Tibial nerve (tissue), 4 donors: ENCODE data around the gene CDC23. TPM values are rescaled to one million over a fixed set of nuclear protein-coding genes. Genes with fewer than 3 reads are reported as not detected.

Experiments
- DNase-seq, 2 donors: peaks; one replicate each; pipeline ENCODE4 v3.0.0-alpha.2; 2019; ENCODE audit warnings: low spot score in 2 of 2
- H3K27ac ChIP-seq, 4 donors: fragments of 200-600 bp; sonication (generic) in 3 of 4; one replicate each; pipeline ENCODE4 v1.5.1; 2017 to 2019; ENCODE audit warnings: mild to moderate bottlenecking in 1 of 4
- H3K27me3 ChIP-seq, 2 donors: fragments of 200-600 bp; sonication (generic) in 1 of 2; one replicate each; pipeline versions ENCODE4 v1.5.1 to v1.6.0; 2017 to 2019
- H3K36me3 ChIP-seq, 3 donors: fragments of 200-600 bp; sonication (generic); one replicate each; pipeline ENCODE4 v1.5.1; 2018 to 2019
- H3K4me1 ChIP-seq, 4 donors: fragments of 200-600 bp; sonication (generic) in 3 of 4; one replicate each; pipeline ENCODE4 v1.5.1; 2017 to 2019
- H3K4me3 ChIP-seq, 4 donors: fragments of 200-600 bp; sonication (generic) in 3 of 4; one replicate each; pipeline ENCODE4 v1.5.1; 2017 to 2019; ENCODE audit warnings: mild to moderate bottlenecking in 1 of 4, moderate library complexity in 1 of 4
- H3K9me3 ChIP-seq, 4 donors: fragments of 200-600 bp; sonication (generic) in 3 of 4; one replicate each; pipeline ENCODE4 v1.5.1; 2017 to 2019
- CTCF ChIP-seq, 5 experiments: fragments of 200-600 bp in 3 of 5; fragments of 450-650 bp in 2 of 5; sonication (generic) in 3 of 5; IDR thresholded peaks; one replicate each; pipeline ENCODE4 v1.5.1; 2016 to 2019; ENCODE audit warnings: antibody characterized with exemption in 5 of 5, mild to moderate bottlenecking in 3 of 5, moderate library complexity in 2 of 5
- EP300 ChIP-seq, 2 donors: sonication (generic); formaldehyde crosslinking; IDR thresholded peaks; one replicate each; pipeline ENCODE4 v1.6.1; 2017; ENCODE audit warnings: antibody characterized with exemption in 2 of 2, mild to moderate bottlenecking in 1 of 2
- POLR2A ChIP-seq, 2 donors: fragments of 450-650 bp; IDR thresholded peaks; one replicate each; pipeline ENCODE4 v1.6.1; 2017; ENCODE audit warnings: antibody characterized with exemption in 2 of 2, mild to moderate bottlenecking in 2 of 2, moderate library complexity in 2 of 2
- WGBS, 2 donors: methylation state at CpG; one replicate each; pipeline ENCODE4 v1.1.5; 2018; 5-methylcytosine and 5-hydroxymethylcytosine counted together
- total RNA-seq, 4 donors: library from RNA; depleted of rRNA; stranded (reverse); fragments of >200 nt; gene quantifications; one replicate each; pipeline ENCODE4 v1.1.0, GENCODE V29; 2016

CDC23 gene
- total RNA-seq, 4 donors from 2014 or later = 13.1 to 17.6 (median 14.9) TPM

- WGBS, 2 donors = 88 to 89% methylated on average over 4 of the region's 4 CpGs
- H3K4me1 ChIP-seq = peaks cover 0 to 40% (median 21%) of the 10 kb centered on the region in 4 donors
- H3K9me3 ChIP-seq = no peaks in the 10 kb centered on the region
- TF ChIP-seq POLR2A (IDR thresholded peaks at IDR 0.05) (no peak), EP300 (IDR thresholded peaks at IDR 0.05) (no peak)
- H3K4me3 ChIP-seq = no peak overlapping the region
- H3K27me3 ChIP-seq = no peaks in the 10 kb centered on the region
- H3K27ac ChIP-seq = peak overlapping the region in 2 of 4 donors; percentile 52 to 88
- no peaks in the 10 kb centered on the region for H3K36me3 ChIP-seq
- no peak for DNase-seq
Observed at GRCh38 chr5:138246822-138247221, 33.7 kb upstream of the CDC23 start.

- Histone ChIP-seq H3K4me3 (no peak overlapping the region), H3K9me3 (no peaks in the 10 kb centered on the region), H3K36me3 (no peaks in the 10 kb centered on the region), H3K27ac (peak overlapping the region in 2 of 4 donors; percentile 52 to 88), H3K4me1 (peaks cover 0 to 45% (median 26%) of the 10 kb centered on the region in 4 donors), H3K27me3 (no peaks in the 10 kb centered on the region)
- no peak for DNase-seq
- TF ChIP-seq POLR2A (IDR thresholded peaks at IDR 0.05) (no peak), CTCF (IDR thresholded peaks at IDR 0.05) (no peak), EP300 (IDR thresholded peaks at IDR 0.05) (no peak)
- 48 to 65% methylated on average over 4 of the region's 4 CpGs for WGBS, 2 donors
Observed at GRCh38 chr5:138246334-138246733, 33.2 kb upstream of the CDC23 start.

DNA sequence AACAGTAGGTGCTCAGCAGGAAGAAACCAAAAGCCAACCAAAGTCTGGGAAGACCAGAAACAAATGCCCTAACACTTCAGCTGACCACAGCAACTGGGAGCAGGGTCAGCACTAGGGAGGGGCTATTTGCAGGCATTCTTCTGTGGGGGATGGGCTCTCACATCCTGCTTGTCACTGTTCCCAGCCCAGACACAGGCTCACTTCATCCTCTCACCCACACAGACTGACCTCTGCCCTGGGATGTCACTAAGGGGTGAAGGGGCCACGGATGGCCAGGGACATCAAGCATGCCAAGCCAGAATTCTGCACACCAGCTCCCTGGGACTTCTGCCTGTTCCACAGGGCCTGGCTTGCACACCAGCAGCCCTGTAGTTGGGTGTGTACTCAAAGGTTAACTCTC, 32.6 kb upstream of the CDC23 start:
- 10 to 22% methylated on average over 1 of the region's 1 CpG for WGBS, 2 donors
- peak overlapping the region in 2 of 4 donors; percentile 52 to 88 for H3K27ac ChIP-seq
- DNase-seq = peak; percentile 5 to 25

DNA sequence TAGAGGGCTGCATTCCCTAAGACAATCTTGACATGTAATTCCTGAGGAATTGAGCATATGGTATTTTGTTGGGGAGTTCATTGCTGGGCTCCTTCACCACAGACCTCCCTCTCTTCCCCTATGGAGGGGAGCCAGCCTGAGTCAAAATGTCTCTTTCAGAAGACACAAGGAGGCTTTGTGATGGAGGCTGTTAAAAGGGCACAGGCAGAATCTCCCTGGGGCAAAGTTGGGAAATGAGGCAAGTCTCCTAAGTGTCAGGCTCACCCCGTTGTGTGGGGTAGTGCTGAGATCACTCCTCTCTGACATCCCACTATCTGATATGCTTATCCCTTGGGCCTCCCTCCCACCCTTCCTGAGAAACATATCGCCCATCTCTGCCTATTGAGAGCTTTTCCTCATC, 30.7 kb upstream of the CDC23 start:
- no peaks in the 10 kb centered on the region for H3K27me3 ChIP-seq
- H3K4me1 ChIP-seq = peaks cover 0 to 50% (median 28%) of the 10 kb centered on the region in 4 donors
- TF ChIP-seq POLR2A (IDR thresholded peaks at IDR 0.05) (no peak), EP300 (IDR thresholded peaks at IDR 0.05) (peak in 1 of 2 donors; percentile 55), CTCF (IDR thresholded peaks at IDR 0.05) (no peak)
- H3K4me3 ChIP-seq = no peak overlapping the region
- H3K36me3 ChIP-seq = no peaks in the 10 kb centered on the region
- peak; percentile 5 to 25 for DNase-seq
- H3K9me3 ChIP-seq = no peaks in the 10 kb centered on the region
- H3K27ac ChIP-seq = peak overlapping the region in 3 of 4 donors; percentile 15 to 88 (median 81)
- 28 to 36% methylated on average over 2 of the region's 2 CpGs for WGBS, 2 donors

More for the DNA sequence above, 32.6 kb upstream of the CDC23 start:
- no peaks in the 10 kb centered on the region for H3K9me3 ChIP-seq
- no peaks in the 10 kb centered on the region for H3K27me3 ChIP-seq
- TF ChIP-seq CTCF (IDR thresholded peaks at IDR 0.05) (no peak), POLR2A (IDR thresholded peaks at IDR 0.05) (no peak), EP300 (IDR thresholded peaks at IDR 0.05) (no peak)
- H3K4me3 ChIP-seq = no peak overlapping the region
- no peaks in the 10 kb centered on the region for H3K36me3 ChIP-seq
- H3K4me1 ChIP-seq = peaks cover 0 to 50% (median 28%) of the 10 kb centered on the region in 4 donors

DNA sequence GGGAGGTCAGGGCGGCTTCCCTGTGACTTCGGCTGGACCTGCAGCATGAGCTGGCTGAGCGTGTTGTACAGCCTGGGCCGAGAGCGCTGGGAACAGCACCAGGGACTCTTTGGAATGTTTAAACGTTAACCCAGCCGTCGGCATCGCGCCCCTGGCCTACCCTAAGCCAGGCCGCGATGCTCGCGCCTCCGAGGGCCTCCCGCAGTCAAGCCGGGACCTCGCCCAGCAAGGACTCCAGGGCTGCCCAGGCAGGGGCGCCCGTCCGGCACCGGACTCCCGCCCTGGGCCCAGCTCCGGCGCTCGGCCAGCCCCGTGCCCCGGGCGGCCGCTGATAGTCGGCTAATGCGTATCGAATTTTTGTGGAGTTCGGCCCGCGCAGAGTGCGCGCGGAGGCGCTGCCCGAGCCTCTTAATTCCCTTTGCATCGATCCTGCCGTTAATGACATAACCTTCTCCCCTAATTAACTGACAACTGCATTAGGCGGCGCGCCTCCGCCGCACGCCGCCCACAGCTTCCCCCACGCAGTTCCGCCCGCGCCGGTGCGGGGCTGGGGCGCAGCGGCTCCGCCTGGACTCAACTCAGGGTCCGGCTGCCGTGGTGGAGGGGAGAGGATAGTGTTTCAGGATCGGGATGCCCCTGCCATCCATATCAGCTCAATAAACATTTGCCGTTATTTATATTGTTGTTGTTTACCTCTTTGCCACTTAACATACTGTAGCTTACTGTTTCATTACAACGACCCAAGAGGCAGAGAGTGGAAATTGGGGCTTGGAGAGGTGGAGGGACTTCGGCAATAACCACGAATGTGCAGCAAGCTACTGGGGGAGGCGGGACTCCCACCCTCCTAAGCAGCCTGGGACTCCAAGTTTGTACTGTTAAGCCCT, 28.8 kb upstream of the CDC23 start:
- no peak for TF ChIP-seq EP300 (IDR thresholded peaks at IDR 0.05)
- no peak for TF ChIP-seq POLR2A (IDR thresholded peaks at IDR 0.05)
- TF ChIP-seq CTCF (IDR thresholded peaks at IDR 0.05) = no peak
- peak in 1 of 2 donors; percentile 9 for DNase-seq
- Histone ChIP-seq H3K27ac (peak overlapping the region; percentile 34 to 88 (median 78)), H3K9me3 (no peaks in the 10 kb centered on the region), H3K27me3 (no peaks in the 10 kb centered on the region), H3K36me3 (no peaks in the 10 kb centered on the region), H3K4me1 (peaks cover 0 to 50% (median 28%) of the 10 kb centered on the region in 4 donors), H3K4me3 (peak overlapping the region; percentile 19 to 55 (median 43))
- 5 to 8% methylated on average over 36 to 65 of the region's 67 CpGs for whole genome bisulfite sequencing, 2 donors
